HG02884 (cell line): ENCODE measurements around the gene ATXN1L.
A peak's percentile ranks its signal among the peaks of the same experiment; 100 is the strongest.
"Not testable (repeated sequence)": the region's sequence is repeated elsewhere in the genome, so short reads cannot be mapped to it uniquely, and the experiment has no call there.

Source experiments
- ATAC-seq: cut with Tn5 transposase; IDR thresholded peaks from one replicate; pipeline ENCODE4 v1.9.1; 2021; ENCODE audit warnings: mild to moderate bottlenecking, moderate library complexity; ENCODE audit not compliant: unreplicated experiment

The ATXN1L gene

GRCh38 chr16:71852561-71852960 is 6.8 kb downstream of the ATXN1L start:
- ATAC-seq: no peak

- peak; percentile 65 for ATAC-seq
These were observed 7.6 kb downstream of the ATXN1L start for GRCh38 chr16:71853413-71853812.

- no peak for ATAC-seq
These were observed 8.7 kb downstream of the ATXN1L start for GRCh38 chr16:71854369-71854948.

- ATAC-seq: no peak
These were observed 10.3 kb downstream of the ATXN1L start for GRCh38 chr16:71855937-71856662.

- ATAC-seq: no peak
These were observed 14.2 kb downstream of the ATXN1L start for GRCh38 chr16:71859762-71860521.

GRCh38 chr16:71863995-71864394 is 18.2 kb downstream of the ATXN1L start:
- no peak for ATAC-seq

- no peak for ATAC-seq
These were observed 19.5 kb downstream of the ATXN1L start for GRCh38 chr16:71865173-71865863.

- not testable (repeated sequence) for ATAC-seq
These were observed 21.4 kb downstream of the ATXN1L start for GRCh38 chr16:71867175-71867574.

GRCh38 chr16:71867939-71868338 is 22.2 kb downstream of the ATXN1L start:
- ATAC-seq: no peak

- ATAC-seq: no peak
These were observed 23.3 kb downstream of the ATXN1L start for GRCh38 chr16:71869089-71869488.

GRCh38 chr16:71870818-71871217 is 25.0 kb downstream of the ATXN1L start:
- ATAC-seq: no peak

- no peak for ATAC-seq
These were observed 27.4 kb downstream of the ATXN1L start for GRCh38 chr16:71873199-71873598.

GRCh38 chr16:71878911-71879310 is 33.1 kb downstream of the ATXN1L start:
- no peak for ATAC-seq

- ATAC-seq: no peak
These were observed 34.4 kb downstream of the ATXN1L start for GRCh38 chr16:71880176-71880575.

GRCh38 chr16:71882505-71883167 is 36.9 kb downstream of the ATXN1L start:
- ATAC-seq: no peak

- peak; percentile 24 for ATAC-seq
These were observed 37.5 kb downstream of the ATXN1L start for GRCh38 chr16:71883168-71883848.

- peak; percentile 45 for ATAC-seq
These were observed 38.3 kb downstream of the ATXN1L start, which contains the start of gene ZNF821 for GRCh38 chr16:71883849-71884638. TSS of gene ZNF821 (minus strand) at chr16:71884182. CDS start at chr16:71879946, 4,236 bp downstream.

- no peak for ATAC-seq
These were observed 39.5 kb downstream of the ATXN1L start for GRCh38 chr16:71885261-71885650.

GRCh38 chr16:71889147-71889546 is 43.4 kb downstream of the ATXN1L start:
- no peak for ATAC-seq
